Kidney (tissue), 14 donors: ENCODE data around the gene MIOS. TPM values are rescaled to one million over a fixed set of nuclear protein-coding genes. Genes with fewer than 3 reads are reported as not detected.

Source experiments
- DNase-seq, 5 donors: peaks; one replicate each; pipeline ENCODE4 v3.0.0-alpha.2; 2013 to 2020
- FAIRE-seq: peaks from 2 replicates; lab custom pipeline; 2012; peaks lifted over from hg19 to GRCh38; lab: Jason Lieb, UNC
- H3K27ac ChIP-seq, 2 donors: one replicate each; pipeline ENCODE4 v1.7.0; 2013; ENCODE audit warnings: low read depth in 2 of 2, low read length in 2 of 2, inconsistent platforms in 1 of 2
- H3K27me3 ChIP-seq: one replicate; pipeline ENCODE4 v1.7.1; 2013; ENCODE audit warnings: low read length, inconsistent platforms; ENCODE audit not compliant: control insufficient read depth, insufficient read depth
- H3K36me3 ChIP-seq, 3 donors: one replicate each; pipeline versions ENCODE4 v1.7.0 to v1.7.1; 2013; ENCODE audit warnings: low read length in 3 of 3, control low read depth in 1 of 3, inconsistent platforms in 1 of 3; ENCODE audit not compliant: insufficient read depth in 3 of 3, control insufficient read depth in 2 of 3
- H3K4me1 ChIP-seq, 3 donors: one replicate each; pipeline versions ENCODE4 v1.7.0 to v1.7.1; 2013; ENCODE audit warnings: low read length in 3 of 3, inconsistent platforms in 1 of 3, low read depth in 1 of 3; ENCODE audit not compliant: control insufficient read depth in 2 of 3, insufficient read depth in 2 of 3
- H3K4me3 ChIP-seq, 3 donors: one replicate each; pipeline versions ENCODE4 v1.7.0 to v1.8.1; 2013; ENCODE audit warnings: low read length in 3 of 3, control low read depth in 1 of 3, inconsistent platforms in 1 of 3
- H3K9ac ChIP-seq, 3 donors: one replicate each; pipeline versions ENCODE4 v1.7.0 to v1.7.1; 2013; ENCODE audit warnings: low read length in 3 of 3, control low read depth in 1 of 3, inconsistent platforms in 1 of 3
- H3K9me3 ChIP-seq, 3 donors: one replicate each; pipeline versions ENCODE4 v1.7.0 to v1.7.1; 2013; ENCODE audit warnings: low read length in 3 of 3, control low read depth in 1 of 3, inconsistent platforms in 1 of 3; ENCODE audit not compliant: control insufficient read depth in 2 of 3, insufficient read depth in 1 of 3
- CTCF ChIP-seq: IDR thresholded peaks from 3 replicates; pipeline ENCODE4 v1.5.1; 2012; ENCODE audit warnings: mild to moderate bottlenecking, moderate library complexity, borderline replicate concordance; ENCODE audit not compliant: insufficient read depth; ENCODE audit errors: extremely low read depth
- intact Hi-C: fragments of 100-400 bp; cut with DNase I; formaldehyde crosslinking; loops from one replicate; pipeline ENCODE4 v1.11.1; 2022
- polyA plus RNA-seq: library from polyadenylated mRNA; stranded (reverse); fragments of 350-450 nt; fragmentation: Illumina TruSeq; extraction: RNeasy Lipid Tissue Mini Kit (QIAGEN cat#74804); gene quantifications from one replicate; pipeline ENCODE4 v1.2.3, GENCODE V29; 2014; ENCODE audit warnings: low read depth, low replicate concordance; ENCODE audit not compliant: insufficient read depth
- total RNA-seq: library from RNA; stranded (reverse); fragmentation: NEBNext Ultra II Directional; extraction: Animal tissue kit (Norgen Biotek cat#: 25700); gene quantifications from one replicate; pipeline ENCODE4 v1.2.1, GENCODE V29; 2021
- donor health status: control.
- donor health status: control.
- donor health status: control.
- donor health status: control.
- donor health status: control.
- donor health status: DM: yes; HTN: yes; CAD: no.
- donor health status: Normal renal cell carcinoma (clear cell type).

Gene MIOS
- total and polyA plus RNA-seq, 2 donors from 2014 or later, result 12.4 to 37.0 TPM

GRCh38 chr7:7612519-7612918, 45.8 kb downstream of the MIOS start:
- DNase-seq (no peak), FAIRE-seq (no peak)
- H3K9ac ChIP-seq, result no peak overlapping the region
- intact Hi-C loops, result no loop called here
- H3K4me1 ChIP-seq, result no peaks in the 10 kb centered on the region
- peaks cover 0 to 3% (median 0%) of the 10 kb centered on the region in 3 donors for H3K36me3 ChIP-seq
- H3K27ac ChIP-seq, result no peak overlapping the region
- no peak for TF ChIP-seq CTCF
- no peaks in the 10 kb centered on the region for H3K9me3 ChIP-seq
- H3K27me3 ChIP-seq, result no peaks in the 10 kb centered on the region
- H3K4me3 ChIP-seq, result no peak overlapping the region

- Histone ChIP-seq H3K4me1 (no peaks in the 10 kb centered on the region), H3K27me3 (no peaks in the 10 kb centered on the region), H3K27ac (no peak overlapping the region), H3K4me3 (no peak overlapping the region), H3K9ac (no peak overlapping the region), H3K9me3 (no peaks in the 10 kb centered on the region), H3K36me3 (no peaks in the 10 kb centered on the region)
- DNase-seq (no peak), FAIRE-seq (peak; percentile 25)
- no peak for TF ChIP-seq CTCF
- intact Hi-C loops, result no loop called here
These were observed 46.5 kb downstream of the MIOS start for GRCh38 chr7:7613210-7613609.

- Histone ChIP-seq H3K9ac (no peak overlapping the region), H3K27ac (no peak overlapping the region), H3K9me3 (no peaks in the 10 kb centered on the region), H3K4me1 (no peaks in the 10 kb centered on the region), H3K36me3 (no peaks in the 10 kb centered on the region), H3K27me3 (no peaks in the 10 kb centered on the region), H3K4me3 (no peak overlapping the region)
- no peak for DNase-seq
- TF ChIP-seq CTCF, result no peak
- intact Hi-C loops, result no loop called here
- FAIRE-seq, result no peak
These were observed 47.5 kb downstream of the MIOS start for GRCh38 chr7:7614018-7614741.

GRCh38 chr7:7617550-7617949, 50.9 kb downstream of the MIOS start:
- Histone ChIP-seq H3K9ac (no peak overlapping the region), H3K27me3 (no peaks in the 10 kb centered on the region), H3K9me3 (no peaks in the 10 kb centered on the region), H3K4me1 (no peaks in the 10 kb centered on the region), H3K4me3 (no peak overlapping the region), H3K36me3 (no peaks in the 10 kb centered on the region), H3K27ac (no peak overlapping the region)
- no peak for TF ChIP-seq CTCF
- intact Hi-C loops, result no loop called here
- no peak for FAIRE-seq
- no peak for DNase-seq
